GM12874 (cell line): Measurements from ENCODE around the gene ANG.

ENCODE experiments used
- CTCF ChIP-seq: IDR thresholded peaks from 2 replicates; pipeline ENCODE4 v1.5.1; 2011; ENCODE audit warnings: low read depth, mild to moderate bottlenecking, control low read depth, low read length, moderate library complexity; ENCODE audit not compliant: insufficient read depth

ANG gene

GRCh38 chr14:20730891-20731290, 42.3 kb downstream of the ANG start:
- no peak for TF ChIP-seq CTCF

GRCh38 chr14:20732477-20732876, 43.9 kb downstream of the ANG start:
- TF ChIP-seq CTCF, result no peak

GRCh38 chr14:20732979-20733635, 44.5 kb downstream of the ANG start:
- TF ChIP-seq CTCF, result no peak

GRCh38 chr14:20733684-20734429, 45.3 kb downstream of the ANG start:
- TF ChIP-seq CTCF, result no peak

GRCh38 chr14:20734430-20734806, 45.9 kb downstream of the ANG start:
- no peak for TF ChIP-seq CTCF

- no peak for TF ChIP-seq CTCF
Measured at GRCh38 chr14:20742132-20742531, 53.6 kb downstream of the ANG start.

- TF ChIP-seq CTCF, result no peak
Measured at GRCh38 chr14:20743556-20743955, 55.0 kb downstream of the ANG start.
